ENCODE results near the gene MCOLN2. TPM values are rescaled to one million over a fixed set of nuclear protein-coding genes. Genes with fewer than 3 reads are reported as not detected.

MCOLN2 gene
- total and polyA plus RNA-seq, 2 of the 8 experiments (the other 6 are each of a cell fraction or from before 2014, with no cell fraction given) = 1.7 to 6.1 TPM

DNA sequence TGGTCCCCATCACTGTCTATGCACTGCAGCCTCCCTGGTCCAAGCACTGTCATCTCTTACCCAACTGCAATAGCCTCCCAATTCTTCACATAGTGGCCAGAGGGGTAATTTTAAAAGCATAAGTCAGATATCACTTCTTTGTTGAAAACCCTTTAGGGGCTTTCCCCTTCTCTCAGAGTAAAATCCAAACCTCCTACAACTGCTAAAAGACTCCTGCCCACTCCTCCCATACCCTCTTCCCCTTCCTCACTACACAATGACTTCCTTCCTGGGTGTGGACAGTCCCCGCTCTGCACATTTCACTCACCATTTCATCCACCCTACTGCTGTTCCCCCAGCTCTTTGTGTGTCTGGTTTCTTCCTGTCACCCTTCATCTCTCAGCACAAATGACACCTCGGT lies 8.3 kb downstream of the MCOLN2 start:
- Histone ChIP-seq H3K79me2 (ENCODE audit: control insufficient read depth in 1 of 2, insufficient read depth in 2 of 2, low read length in 2 of 2) (no peaks in the 10 kb centered on the region), H2BK120ac (replicated peaks; ENCODE audit: low read depth, low read length) (no peak overlapping the region), H2BK15ac (ENCODE audit: low read length) (no peak overlapping the region), H4K20me1 (replicated peaks in 1 of 2; ENCODE audit: control insufficient read depth in 1 of 2, insufficient read depth in 2 of 2, low read length in 2 of 2) (no peaks in the 10 kb centered on the region), H3K27ac (ENCODE audit: low read depth, low read length) (no peak overlapping the region), H3K23ac (ENCODE audit: insufficient read length) (no peak overlapping the region), H3K79me1 (ENCODE audit: low read depth, low read length) (no peaks in the 10 kb centered on the region), H3K23me2 (ENCODE audit: low read depth, low read length) (no peaks in the 10 kb centered on the region), H2BK5ac (ENCODE audit: low read depth, low read length) (no peak overlapping the region), H3K4me3 (ENCODE audit: extremely low read depth in 1 of 4, insufficient read depth in 2 of 4, low read depth in 3 of 4, low read length in 4 of 4) (no peak overlapping the region), H3K4me2 (ENCODE audit: insufficient read depth in 1 of 2, low read depth in 2 of 2, low read length in 2 of 2) (no peak overlapping the region), H2AFZ (ENCODE audit: low read length) (no peak overlapping the region), H4K8ac (ENCODE audit: extremely low read depth, insufficient read depth, low read length) (no peak overlapping the region), H3K4ac (replicated peaks; ENCODE audit: insufficient read length, low read depth, low read length) (no peak overlapping the region), H3K14ac (ENCODE audit: insufficient read length) (no peak overlapping the region), H3K27me3 (replicated peaks in 1 of 4; ENCODE audit: control insufficient read depth in 3 of 4, extremely low read depth in 1 of 4, insufficient read depth in 3 of 4, low read length in 3 of 4) (no peaks in the 10 kb centered on the region), H3K36me3 (ENCODE audit: control insufficient read depth in 2 of 4, insufficient read depth in 4 of 4, low read length in 3 of 4) (no peaks in the 10 kb centered on the region), H3K9me3 (ENCODE audit: insufficient read depth in 2 of 2, low read depth in 1 of 2, low read length in 1 of 2) (no peaks in the 10 kb centered on the region), H3K4me1 (replicated peaks in 1 of 4; ENCODE audit: control insufficient read depth in 3 of 4, insufficient read depth in 4 of 4, low read length in 3 of 4) (no peaks in the 10 kb centered on the region), H2BK12ac (ENCODE audit: low read depth, low read length) (no peak overlapping the region), H3K18ac (ENCODE audit: extremely low read depth, low read length) (no peak overlapping the region), H3K9ac (replicated peaks in 1 of 4; ENCODE audit: extremely low read depth in 1 of 4, low read depth in 3 of 4, low read length in 3 of 4) (no peak overlapping the region), H4K5ac (ENCODE audit: insufficient read length, low read depth, low read length) (no peak overlapping the region), H4K91ac (replicated peaks; ENCODE audit: insufficient read length, low read length) (no peak overlapping the region), H2AK5ac (ENCODE audit: low read depth, low read length) (no peak overlapping the region), H2BK20ac (ENCODE audit: low read length) (no peak overlapping the region), H3K56ac (replicated peaks; ENCODE audit: insufficient read length, low read depth, low read length) (no peak overlapping the region)
- ChIA-PET CTCF (ENCODE audit: partially characterized antibody) (no interaction called here), POLR2A (ENCODE audit: partially characterized antibody) (no interaction called here)
- no peak for DNase-seq (ENCODE audit: low read depth in 1 of 2, low spot score in 2 of 2)
- FAIRE-seq = no peak
- 80% methylated on average over 2 of the region's 2 CpGs; no CpG with 5 or more reads in 1 of the 2 experiments for WGBS, 2 experiments (ENCODE audit: extremely low coverage in 1 of 2, insufficient coverage in 1 of 2, insufficient read length in 1 of 2, insufficient replicate concordance in 2 of 2, low coverage in 1 of 2, low lambda C conversion rate in 2 of 2, missing lambda C conversion rate in 1 of 2)
- no peak for TF ChIP-seq TBP (IDR thresholded peaks at IDR 0.05; ENCODE audit: low read depth, low read length)
- TF ChIP-seq SAP30 (IDR thresholded peaks at IDR 0.05; ENCODE audit: insufficient read depth, insufficient replicate concordance, low read length) = no peak
- TF ChIP-seq CBX5 (IDR thresholded peaks at IDR 0.05; ENCODE audit: low read depth, low read length) = no peak
- no peak for TF ChIP-seq RFX5 (IDR thresholded peaks at IDR 0.05; ENCODE audit: borderline replicate concordance, low read depth, low read length)
- TF ChIP-seq POLR2AphosphoS5 (IDR thresholded peaks at IDR 0.05; ENCODE audit: low read depth, low read length) = no peak
- TF ChIP-seq, protein P1, sequence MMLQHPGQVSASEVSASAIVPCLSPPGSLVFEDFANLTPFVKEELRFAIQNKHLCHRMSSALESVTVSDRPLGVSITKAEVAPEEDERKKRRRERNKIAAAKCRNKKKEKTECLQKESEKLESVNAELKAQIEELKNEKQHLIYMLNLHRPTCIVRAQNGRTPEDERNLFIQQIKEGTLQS (IDR thresholded peaks at IDR 0.05; ENCODE audit: insufficient read depth, low read depth, low read length) = no peak
- no peak for TF ChIP-seq GABPA (IDR thresholded peaks at IDR 0.05; ENCODE audit: borderline replicate concordance, insufficient read depth, low read length)
- no peak for TF ChIP-seq SIRT6 (IDR thresholded peaks at IDR 0.05; ENCODE audit: low read length)
- no peak for TF ChIP-seq BACH1 (IDR thresholded peaks at IDR 0.05; ENCODE audit: low read length)
- TF ChIP-seq BCL11A (IDR thresholded peaks at IDR 0.05; ENCODE audit: low read depth in 2 of 2, low read length in 2 of 2) = no peak
- TF ChIP-seq TAF7 (optimal IDR thresholded peaks at IDR 0.05; ENCODE audit: borderline replicate concordance, low read depth, low read length) = no peak
- TF ChIP-seq EZH2 (IDR thresholded peaks at IDR 0.05; ENCODE audit: low read depth, low read length, severe bottlenecking) = no peak
- TF ChIP-seq POU5F1 (IDR thresholded peaks at IDR 0.05; ENCODE audit: low read depth, low read length) = no peak
- TF ChIP-seq CHD2 (IDR thresholded peaks at IDR 0.05; ENCODE audit: low read length) = no peak
- no peak for TF ChIP-seq RXRA (IDR thresholded peaks at IDR 0.05; ENCODE audit: insufficient read depth, low read depth, low read length)

Data from H1 (cell line).